Renal cortical epithelial cell (primary cell): ENCODE measurements around the gene IMPA2. TPM values are rescaled to one million over a fixed set of nuclear protein-coding genes. Genes with fewer than 3 reads are reported as not detected.
"Not testable (repeated sequence)": the region's sequence is repeated elsewhere in the genome, so short reads cannot be mapped to it uniquely, and the experiment has no call there.

Experiments
- DNase-seq: peaks from one replicate; pipeline ENCODE4 v3.0.0-alpha.2; 2011; ENCODE audit warnings: low read depth
- total RNA-seq: library from RNA; depleted of rRNA; stranded (reverse); fragments of >200 nt; gene quantifications from 2 replicates; pipeline ENCODE4 v1.2.3, GENCODE V29; 2014

Gene IMPA2
- total RNA-seq, 1 donor from 2014 or later = 123 TPM

GRCh38 chr18:11962597-11962996 lies 18.7 kb upstream of the IMPA2 start:
- DNase-seq = no peak

- DNase-seq = no peak
These were observed 17.3 kb upstream of the IMPA2 start for GRCh38 chr18:11963991-11964484.

GRCh38 chr18:11969904-11970835 lies 11.1 kb upstream of the IMPA2 start:
- no peak for DNase-seq

- not testable (repeated sequence) for DNase-seq
These were observed 10.5 kb upstream of the IMPA2 start for GRCh38 chr18:11970836-11971226.

GRCh38 chr18:11972371-11973174 lies 8.7 kb upstream of the IMPA2 start:
- no peak for DNase-seq

GRCh38 chr18:11974741-11975325 lies 6.5 kb upstream of the IMPA2 start:
- no peak for DNase-seq

- DNase-seq = no peak
These were observed 5.6 kb upstream of the IMPA2 start for GRCh38 chr18:11975723-11976122.

- no peak for DNase-seq
These were observed 4.8 kb upstream of the IMPA2 start for GRCh38 chr18:11976315-11977152.

GRCh38 chr18:11977153-11977466 lies 4.2 kb upstream of the IMPA2 start:
- no peak for DNase-seq

GRCh38 chr18:11978956-11979355 lies 2.4 kb upstream of the IMPA2 start:
- no peak for DNase-seq

GRCh38 chr18:11980163-11980493 lies 1.2 kb upstream of the IMPA2 start:
- no peak for DNase-seq

- peak; percentile 93 for DNase-seq
These were observed 664 bp upstream of the IMPA2 start for GRCh38 chr18:11980494-11981191.

- no peak for DNase-seq
These were observed 448 bp downstream of the IMPA2 start for GRCh38 chr18:11981543-11982366.

- peak; percentile 41 for DNase-seq
These were observed 1.7 kb downstream of the IMPA2 start for GRCh38 chr18:11982981-11983380.

- no peak for DNase-seq
These were observed 2.3 kb downstream of the IMPA2 start for GRCh38 chr18:11983592-11983991.

GRCh38 chr18:11984091-11984490 lies 2.8 kb downstream of the IMPA2 start:
- no peak for DNase-seq

- DNase-seq = no peak
These were observed 4.3 kb downstream of the IMPA2 start for GRCh38 chr18:11985586-11985985.

GRCh38 chr18:11986061-11986460 lies 4.8 kb downstream of the IMPA2 start:
- DNase-seq = no peak

GRCh38 chr18:11987527-11987926 lies 6.2 kb downstream of the IMPA2 start:
- DNase-seq = no peak

GRCh38 chr18:11989174-11989573 lies 7.9 kb downstream of the IMPA2 start:
- DNase-seq = no peak
